Liver (tissue), 3 donors: ENCODE data around the gene FAM78A.

Experiments used
- EGR1 ChIP-seq, 2 donors: IDR thresholded peaks; 2 replicates each; pipeline ENCODE4 v1.6.1; 2016 to 2018; ENCODE audit warnings: antibody characterized with exemption in 2 of 2, low read depth in 2 of 2
- HNF4A ChIP-seq, 2 donors: conservative IDR thresholded peaks; 2 replicates each; pipeline ENCODE4 v1.6.1; 2016; ENCODE audit warnings: antibody characterized with exemption in 2 of 2, mild to moderate bottlenecking in 2 of 2
- HNF4G ChIP-seq: IDR thresholded peaks from 2 replicates; pipeline ENCODE4 v1.6.1; 2016; ENCODE audit warnings: antibody characterized with exemption
- JUND ChIP-seq, 2 donors: IDR thresholded peaks; 2 replicates each; pipeline ENCODE4 v1.6.1; 2016; ENCODE audit warnings: antibody characterized with exemption in 2 of 2
- NR2F2 ChIP-seq: IDR thresholded peaks from 2 replicates; pipeline ENCODE4 v1.6.1; 2016; ENCODE audit warnings: antibody characterized with exemption
- RAD21 ChIP-seq, 2 donors: IDR thresholded peaks; 2 replicates each; pipeline ENCODE4 v1.6.1; 2016; ENCODE audit warnings: antibody characterized with exemption in 2 of 2, mild to moderate bottlenecking in 2 of 2
- SP1 ChIP-seq: IDR thresholded peaks from 2 replicates; pipeline ENCODE4 v1.6.1; 2018; ENCODE audit warnings: antibody characterized with exemption, mild to moderate bottlenecking
- TAF1 ChIP-seq: conservative IDR thresholded peaks from 2 replicates; pipeline ENCODE4 v1.6.1; 2016; ENCODE audit warnings: antibody characterized with exemption, mild to moderate bottlenecking
- YY1 ChIP-seq: IDR thresholded peaks from 2 replicates; pipeline ENCODE4 v1.6.1; 2016; ENCODE audit warnings: antibody characterized with exemption, mild to moderate bottlenecking
- TF ChIP-seq, protein P1 (sequence below): fragments of 150-350 bp; IDR thresholded peaks from 2 replicates; pipeline ENCODE4 v1.5.1; 2017; ENCODE audit warnings: improper control_type of control experiment, low read depth, low read length; ENCODE audit not compliant: missing input control
- TF ChIP-seq, protein P2 (sequence below): IDR thresholded peaks from 2 replicates; pipeline ENCODE4 v1.6.1; 2016; ENCODE audit warnings: antibody characterized with exemption, mild to moderate bottlenecking
- TF ChIP-seq, protein P3 (sequence below): IDR thresholded peaks from 2 replicates; pipeline ENCODE4 v1.6.1; 2016; ENCODE audit warnings: antibody characterized with exemption
- TF ChIP-seq, protein P4 (sequence below): IDR thresholded peaks from 2 replicates; pipeline ENCODE4 v1.6.1; 2016; ENCODE audit warnings: antibody characterized with exemption
- TF ChIP-seq, protein P5 (sequence below): IDR thresholded peaks from 2 replicates; pipeline ENCODE4 v1.6.1; 2016; ENCODE audit warnings: antibody characterized with exemption
- donor health status: healthy.
- donor health status: healthy.

DNA sequence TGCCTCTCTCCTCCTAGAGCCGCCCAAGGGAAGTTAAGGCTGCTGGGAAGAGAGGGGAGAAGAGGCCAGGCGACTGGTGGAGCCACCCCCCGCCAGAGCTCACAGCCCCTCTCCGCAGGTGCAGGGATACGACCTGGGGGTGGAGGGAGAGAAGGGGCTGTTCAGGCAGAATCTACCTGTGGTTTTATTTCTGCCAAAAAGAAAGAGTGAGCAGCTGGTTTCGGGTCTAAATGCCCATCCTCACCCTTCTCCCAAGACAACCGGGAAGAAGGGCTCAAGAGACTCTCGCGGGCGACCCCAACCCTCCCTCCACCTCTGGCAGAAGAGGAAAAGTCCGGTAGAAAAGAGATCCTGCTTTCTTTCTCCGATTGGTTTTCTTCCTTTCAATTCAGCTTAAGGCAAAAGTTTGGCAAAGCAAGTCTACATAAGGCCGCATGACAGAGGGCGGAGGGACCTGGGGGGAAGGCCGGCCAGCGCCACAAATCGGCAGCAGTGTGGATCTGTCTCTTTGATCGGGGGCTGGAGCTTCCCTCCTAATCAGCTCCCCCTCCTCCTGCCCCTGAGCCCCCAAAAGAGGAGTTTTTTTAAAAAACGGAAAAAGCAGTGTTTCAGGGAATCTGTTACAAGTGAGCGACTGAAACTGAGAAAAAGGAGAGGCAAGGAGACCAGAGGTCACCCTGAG lies 16.3 kb downstream of the FAM78A start:
- TF ChIP-seq, protein P1, sequence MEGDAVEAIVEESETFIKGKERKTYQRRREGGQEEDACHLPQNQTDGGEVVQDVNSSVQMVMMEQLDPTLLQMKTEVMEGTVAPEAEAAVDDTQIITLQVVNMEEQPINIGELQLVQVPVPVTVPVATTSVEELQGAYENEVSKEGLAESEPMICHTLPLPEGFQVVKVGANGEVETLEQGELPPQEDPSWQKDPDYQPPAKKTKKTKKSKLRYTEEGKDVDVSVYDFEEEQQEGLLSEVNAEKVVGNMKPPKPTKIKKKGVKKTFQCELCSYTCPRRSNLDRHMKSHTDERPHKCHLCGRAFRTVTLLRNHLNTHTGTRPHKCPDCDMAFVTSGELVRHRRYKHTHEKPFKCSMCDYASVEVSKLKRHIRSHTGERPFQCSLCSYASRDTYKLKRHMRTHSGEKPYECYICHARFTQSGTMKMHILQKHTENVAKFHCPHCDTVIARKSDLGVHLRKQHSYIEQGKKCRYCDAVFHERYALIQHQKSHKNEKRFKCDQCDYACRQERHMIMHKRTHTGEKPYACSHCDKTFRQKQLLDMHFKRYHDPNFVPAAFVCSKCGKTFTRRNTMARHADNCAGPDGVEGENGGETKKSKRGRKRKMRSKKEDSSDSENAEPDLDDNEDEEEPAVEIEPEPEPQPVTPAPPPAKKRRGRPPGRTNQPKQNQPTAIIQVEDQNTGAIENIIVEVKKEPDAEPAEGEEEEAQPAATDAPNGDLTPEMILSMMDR, result no peak
- no peak for TF ChIP-seq YY1
- TF ChIP-seq, protein P2, sequence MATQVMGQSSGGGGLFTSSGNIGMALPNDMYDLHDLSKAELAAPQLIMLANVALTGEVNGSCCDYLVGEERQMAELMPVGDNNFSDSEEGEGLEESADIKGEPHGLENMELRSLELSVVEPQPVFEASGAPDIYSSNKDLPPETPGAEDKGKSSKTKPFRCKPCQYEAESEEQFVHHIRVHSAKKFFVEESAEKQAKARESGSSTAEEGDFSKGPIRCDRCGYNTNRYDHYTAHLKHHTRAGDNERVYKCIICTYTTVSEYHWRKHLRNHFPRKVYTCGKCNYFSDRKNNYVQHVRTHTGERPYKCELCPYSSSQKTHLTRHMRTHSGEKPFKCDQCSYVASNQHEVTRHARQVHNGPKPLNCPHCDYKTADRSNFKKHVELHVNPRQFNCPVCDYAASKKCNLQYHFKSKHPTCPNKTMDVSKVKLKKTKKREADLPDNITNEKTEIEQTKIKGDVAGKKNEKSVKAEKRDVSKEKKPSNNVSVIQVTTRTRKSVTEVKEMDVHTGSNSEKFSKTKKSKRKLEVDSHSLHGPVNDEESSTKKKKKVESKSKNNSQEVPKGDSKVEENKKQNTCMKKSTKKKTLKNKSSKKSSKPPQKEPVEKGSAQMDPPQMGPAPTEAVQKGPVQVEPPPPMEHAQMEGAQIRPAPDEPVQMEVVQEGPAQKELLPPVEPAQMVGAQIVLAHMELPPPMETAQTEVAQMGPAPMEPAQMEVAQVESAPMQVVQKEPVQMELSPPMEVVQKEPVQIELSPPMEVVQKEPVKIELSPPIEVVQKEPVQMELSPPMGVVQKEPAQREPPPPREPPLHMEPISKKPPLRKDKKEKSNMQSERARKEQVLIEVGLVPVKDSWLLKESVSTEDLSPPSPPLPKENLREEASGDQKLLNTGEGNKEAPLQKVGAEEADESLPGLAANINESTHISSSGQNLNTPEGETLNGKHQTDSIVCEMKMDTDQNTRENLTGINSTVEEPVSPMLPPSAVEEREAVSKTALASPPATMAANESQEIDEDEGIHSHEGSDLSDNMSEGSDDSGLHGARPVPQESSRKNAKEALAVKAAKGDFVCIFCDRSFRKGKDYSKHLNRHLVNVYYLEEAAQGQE, result no peak
- TF ChIP-seq, protein P3, sequence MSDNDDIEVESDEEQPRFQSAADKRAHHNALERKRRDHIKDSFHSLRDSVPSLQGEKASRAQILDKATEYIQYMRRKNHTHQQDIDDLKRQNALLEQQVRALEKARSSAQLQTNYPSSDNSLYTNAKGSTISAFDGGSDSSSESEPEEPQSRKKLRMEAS, result no peak
- TF ChIP-seq TAF1, result no peak
- TF ChIP-seq HNF4G, result no peak
- TF ChIP-seq NR2F2, result no peak
- no peak for TF ChIP-seq SP1
- TF ChIP-seq, protein P4, sequence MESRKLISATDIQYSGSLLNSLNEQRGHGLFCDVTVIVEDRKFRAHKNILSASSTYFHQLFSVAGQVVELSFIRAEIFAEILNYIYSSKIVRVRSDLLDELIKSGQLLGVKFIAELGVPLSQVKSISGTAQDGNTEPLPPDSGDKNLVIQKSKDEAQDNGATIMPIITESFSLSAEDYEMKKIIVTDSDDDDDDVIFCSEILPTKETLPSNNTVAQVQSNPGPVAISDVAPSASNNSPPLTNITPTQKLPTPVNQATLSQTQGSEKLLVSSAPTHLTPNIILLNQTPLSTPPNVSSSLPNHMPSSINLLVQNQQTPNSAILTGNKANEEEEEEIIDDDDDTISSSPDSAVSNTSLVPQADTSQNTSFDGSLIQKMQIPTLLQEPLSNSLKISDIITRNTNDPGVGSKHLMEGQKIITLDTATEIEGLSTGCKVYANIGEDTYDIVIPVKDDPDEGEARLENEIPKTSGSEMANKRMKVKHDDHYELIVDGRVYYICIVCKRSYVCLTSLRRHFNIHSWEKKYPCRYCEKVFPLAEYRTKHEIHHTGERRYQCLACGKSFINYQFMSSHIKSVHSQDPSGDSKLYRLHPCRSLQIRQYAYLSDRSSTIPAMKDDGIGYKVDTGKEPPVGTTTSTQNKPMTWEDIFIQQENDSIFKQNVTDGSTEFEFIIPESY, result no peak
- TF ChIP-seq JUND (IDR thresholded peaks at IDR 0.05), result no peak
- TF ChIP-seq, protein P5, sequence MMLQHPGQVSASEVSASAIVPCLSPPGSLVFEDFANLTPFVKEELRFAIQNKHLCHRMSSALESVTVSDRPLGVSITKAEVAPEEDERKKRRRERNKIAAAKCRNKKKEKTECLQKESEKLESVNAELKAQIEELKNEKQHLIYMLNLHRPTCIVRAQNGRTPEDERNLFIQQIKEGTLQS, result no peak
- TF ChIP-seq HNF4A (conservative IDR thresholded peaks at IDR 0.05), result no peak
- TF ChIP-seq RAD21 (IDR thresholded peaks at IDR 0.05), result no peak
- TF ChIP-seq EGR1 (IDR thresholded peaks at IDR 0.05; ENCODE audit: low read depth in 2 of 2), result no peak
